Stimulated activated CD4-positive, alpha-beta T cell treated with anti-CD3 and anti-CD28 coated beads, TNF-alpha, amount 100 ng/mL, for 24 hours (primary cell): ENCODE measurements around the gene TMEM18.

ENCODE experiments used
- DNase-seq, 3 experiments: peaks; one replicate each; pipeline ENCODE4 v3.0.0-alpha.2; 2020; ENCODE audit warnings: low read depth in 3 of 3

TMEM18 gene

DNA sequence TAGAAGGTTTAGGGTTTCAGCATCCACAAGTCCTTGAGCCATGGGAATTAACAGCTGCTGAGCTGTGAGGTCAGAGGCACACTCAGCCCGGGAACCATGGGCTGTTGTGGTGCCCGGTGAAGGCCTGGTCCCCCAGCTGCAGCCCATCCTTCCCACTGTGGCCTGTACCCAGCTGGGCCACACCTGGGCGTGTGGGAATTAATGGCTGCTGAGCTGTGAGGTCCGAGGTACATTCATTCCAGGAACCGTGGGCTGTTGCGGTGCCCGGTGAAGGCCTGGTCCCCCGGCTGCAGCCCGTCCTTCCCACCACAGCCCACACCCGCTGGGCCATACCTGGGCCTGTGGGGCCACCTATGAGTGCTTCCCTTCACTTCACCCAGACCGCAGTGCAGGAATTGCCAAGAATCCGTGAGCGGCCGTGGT lies 25.2 kb downstream of the TMEM18 start:
- no peak for DNase-seq

GRCh38 chr2:650343-651310 lies 26.6 kb downstream of the TMEM18 start:
- no peak for DNase-seq

GRCh38 chr2:649426-650342 lies 27.5 kb downstream of the TMEM18 start:
- DNase-seq = no peak

- DNase-seq = no peak
These were observed 28.5 kb downstream of the TMEM18 start for GRCh38 chr2:648476-649424.

- no peak for DNase-seq
These were observed 29.4 kb downstream of the TMEM18 start for GRCh38 chr2:647691-648231.

GRCh38 chr2:647003-647560 lies 30.1 kb downstream of the TMEM18 start:
- DNase-seq = no peak

DNA sequence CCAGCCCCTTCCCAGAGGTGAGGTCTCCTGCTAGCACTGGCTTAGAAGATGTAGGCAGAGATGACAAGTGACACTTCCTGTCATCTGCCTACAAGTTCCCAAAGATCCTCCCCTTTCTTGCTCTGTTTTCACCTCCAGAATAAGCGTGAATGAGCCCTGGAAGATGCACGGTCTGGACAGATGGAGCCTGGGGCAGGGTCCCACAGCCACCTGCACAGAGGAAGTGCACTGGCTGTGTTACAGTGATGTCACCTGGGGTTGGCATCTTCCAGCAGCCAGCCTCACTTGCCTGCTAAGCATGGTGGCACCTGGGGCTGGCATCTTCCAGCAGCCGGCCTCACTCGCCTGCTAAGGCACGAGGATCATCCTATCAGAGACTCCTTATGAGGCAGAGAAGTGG lies 32.3 kb downstream of the TMEM18 start:
- no peak for DNase-seq

- no peak for DNase-seq
These were observed 33.4 kb downstream of the TMEM18 start for GRCh38 chr2:643761-644160.

DNA sequence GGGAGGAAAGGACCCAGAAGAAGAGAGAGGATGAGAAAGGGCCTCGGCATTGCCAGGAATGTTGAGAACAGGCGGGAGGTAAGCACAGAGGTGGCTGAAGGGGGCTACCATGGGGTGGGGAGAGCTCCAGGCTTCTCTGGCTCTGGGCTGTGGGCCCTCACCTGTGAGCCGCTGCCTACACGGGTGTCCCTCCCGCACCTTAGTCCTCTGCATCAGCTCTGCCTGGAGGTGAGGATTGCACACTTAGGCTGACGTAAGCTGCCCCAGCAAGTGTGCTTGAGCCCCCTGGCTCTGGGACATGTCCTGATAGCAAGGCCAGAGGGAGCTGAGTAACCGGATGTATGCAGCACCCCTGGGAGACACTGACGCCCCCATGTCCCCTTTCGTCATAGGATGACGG lies 33.9 kb downstream of the TMEM18 start:
- no peak for DNase-seq

DNA sequence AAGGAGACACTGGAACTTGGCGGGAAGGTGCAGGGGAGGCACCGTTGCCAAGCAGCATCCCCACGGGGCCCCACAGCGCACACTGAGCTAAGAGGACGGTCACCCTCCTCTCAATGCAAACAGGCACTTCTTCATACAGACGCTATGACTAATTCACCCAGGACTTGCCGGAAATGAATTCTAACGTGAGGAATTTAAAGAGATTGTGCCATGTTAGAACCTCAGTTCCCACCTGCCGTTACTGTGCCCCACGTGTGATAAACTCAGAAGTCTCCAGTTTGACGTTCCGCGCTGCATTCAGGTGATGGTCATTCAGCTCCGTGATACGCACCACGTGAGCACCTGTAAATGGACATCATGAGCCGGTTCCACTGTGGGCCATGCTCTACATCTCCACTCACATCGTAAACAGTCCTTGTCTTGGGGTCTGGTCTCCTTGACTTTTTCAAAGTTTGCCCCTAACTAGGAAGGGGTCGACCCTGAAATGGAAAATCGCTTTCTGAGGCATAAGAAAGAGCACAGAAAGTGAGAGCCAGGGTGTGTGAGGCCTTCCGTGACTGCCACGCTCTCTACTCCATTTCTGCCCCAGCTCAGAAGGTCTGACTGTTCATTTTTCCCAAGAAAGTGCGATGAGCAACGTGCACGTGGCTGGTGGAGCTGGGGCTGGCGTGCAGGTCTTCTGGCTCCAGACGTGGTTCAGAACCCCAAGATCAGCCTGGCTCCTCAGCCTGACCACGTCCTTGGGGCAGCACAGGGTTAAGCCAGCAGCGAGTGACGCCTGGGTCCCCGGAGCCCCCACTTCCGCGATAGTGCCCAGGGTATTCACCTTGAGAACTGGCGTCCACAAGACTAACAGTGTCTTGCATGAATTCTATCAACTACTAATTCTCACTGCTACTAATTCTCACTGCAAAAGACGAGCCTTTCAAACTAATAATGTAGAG lies 35.1 kb downstream of the TMEM18 start:
- DNase-seq = no peak

DNA sequence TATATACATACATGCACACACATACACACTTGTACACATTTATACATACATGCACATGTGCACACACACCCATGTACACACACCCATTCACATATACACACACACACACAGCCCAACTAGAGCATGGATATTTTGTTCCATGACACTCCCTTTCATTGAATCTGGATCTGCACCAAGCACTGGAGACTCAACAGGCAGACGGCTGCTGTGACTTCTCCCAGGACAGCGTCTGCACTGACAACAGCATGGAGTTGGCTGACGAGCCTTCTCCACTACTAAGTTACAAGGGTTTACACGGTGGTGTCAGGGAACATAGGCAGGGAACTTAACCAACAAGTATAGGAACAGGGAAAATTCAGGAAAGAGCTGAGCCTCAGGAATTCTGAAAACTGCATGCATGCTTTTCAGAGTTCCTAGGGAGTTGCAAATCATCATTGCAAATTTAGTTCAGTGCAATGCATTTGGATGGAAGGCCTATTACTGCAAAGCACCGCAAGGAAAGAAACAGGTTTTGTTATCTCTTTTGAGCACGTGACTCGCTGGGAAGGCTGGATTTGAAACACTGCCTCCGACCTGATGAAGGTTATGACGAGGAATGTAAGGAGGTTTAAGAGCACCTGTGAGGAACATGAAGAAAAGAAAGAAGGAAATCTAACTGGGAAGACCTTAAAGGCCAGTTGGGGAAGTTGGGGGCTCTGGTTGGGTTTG lies 35.9 kb downstream of the TMEM18 start:
- no peak for DNase-seq

DNA sequence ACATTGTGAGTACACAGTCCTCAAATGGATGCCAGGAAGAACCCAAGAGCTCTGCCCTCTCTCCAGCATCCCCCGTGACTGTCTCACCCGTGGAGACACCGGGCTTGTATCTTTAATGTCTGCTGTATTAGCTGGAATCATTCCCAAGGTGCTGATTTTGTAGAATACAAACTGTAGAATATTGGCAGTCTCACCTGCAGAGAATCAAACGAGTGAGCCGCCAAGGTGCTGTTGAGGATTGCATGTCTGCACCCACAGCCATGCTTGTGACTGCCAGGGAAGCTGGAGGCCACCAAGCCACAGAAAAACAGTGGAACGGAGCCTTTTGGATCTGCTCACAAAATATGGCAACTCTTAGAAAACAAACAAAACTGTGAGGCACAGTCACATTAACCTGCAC lies 37.5 kb downstream of the TMEM18 start:
- DNase-seq = no peak

- DNase-seq = no peak
These were observed 39.4 kb downstream of the TMEM18 start for GRCh38 chr2:637804-638203.

GRCh38 chr2:637406-637776 lies 39.8 kb downstream of the TMEM18 start:
- DNase-seq = no peak

- DNase-seq = peak; percentile 18 to 45 (median 21)
These were observed 40.4 kb downstream of the TMEM18 start for GRCh38 chr2:636641-637405.

- no peak for DNase-seq
These were observed 41.3 kb downstream of the TMEM18 start for GRCh38 chr2:635687-636621.
